ENCODE results near the gene FAM117A. TPM values are rescaled to one million over a fixed set of nuclear protein-coding genes. Genes with fewer than 3 reads are reported as not detected.

The FAM117A gene
- total RNA-seq, 1 experiment from 2014 or later: 41.5 TPM

DNA sequence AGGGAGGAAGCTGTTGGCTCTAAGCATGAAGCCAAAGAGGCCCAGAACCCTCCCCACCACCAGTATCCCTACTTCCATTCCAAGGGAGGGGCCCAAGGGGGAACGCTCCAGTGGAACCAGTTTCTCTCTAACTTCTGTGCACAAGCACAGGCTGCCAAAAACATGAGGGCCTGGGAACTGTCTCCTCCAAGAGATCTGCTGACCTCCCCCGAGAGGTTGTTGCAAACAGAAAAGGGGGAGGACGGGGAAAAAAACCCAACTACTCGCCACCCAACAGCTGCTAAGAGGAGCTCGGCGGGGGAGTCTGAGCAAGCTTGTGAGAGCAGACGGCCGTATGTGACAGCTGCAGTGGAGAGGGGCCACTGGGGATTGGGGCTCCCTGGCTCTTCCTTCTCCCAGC lies 40.5 kb downstream of the FAM117A start:
- Histone ChIP-seq H3K9me3 (0 out of 2 replicates have a peak, but pooled peaks cover 4% of the 10 kb centered on the region), H3K36me3 (ENCODE audit: control insufficient read depth, insufficient read depth, low read length) (peaks cover 11% of the 10 kb centered on the region), H3K4me1 (no peaks in the 10 kb centered on the region), H3K27me3 (replicated peaks; ENCODE audit: control insufficient read depth, insufficient read depth, low read length) (no peaks in the 10 kb centered on the region), H3K4me3 (ENCODE audit: low read depth, low read length) (no peak overlapping the region)
- Mint-ChIP-seq H3K27ac (ENCODE audit: unreplicated experiment) (no peak overlapping the region), H3K27me3 (ENCODE audit: insufficient read depth, unreplicated experiment) (no peaks in the 10 kb centered on the region), H3K4me3 (ENCODE audit: unreplicated experiment) (no peak overlapping the region), H3K36me3 (ENCODE audit: insufficient read depth, unreplicated experiment) (peaks cover 21% of the 10 kb centered on the region), H3K4me1 (ENCODE audit: low read depth, unreplicated experiment) (no peaks in the 10 kb centered on the region), H3K9me3 (ENCODE audit: unreplicated experiment) (no peaks in the 10 kb centered on the region)
- no peak for DNase-seq
- intact Hi-C loops (cut with micrococcal nuclease; ENCODE audit: unreplicated experiment): no loop called here
- no peak for TF ChIP-seq CTCF (IDR thresholded peaks at IDR 0.05; ENCODE audit: insufficient read depth in 1 of 2, low read depth in 1 of 2, low read length in 1 of 2, severe bottlenecking in 1 of 2, unreplicated experiment in 1 of 2)
- CTCF ChIA-PET: interaction anchor here (1.0 kb wide), 1 partner anchor 19 kb away, joined by 3 read pairs; no protein-coding TSS in a partner anchor
- POLR2A ChIA-PET: interaction anchor here (0.8 to 1.8 kb wide), 2 partner anchors 41 kb away, joined by 4 to 6 read pairs; partner anchors contain the start of gene FAM117A
- BruUV-seq (replicated peaks): no TSS peak

- TF ChIP-seq CTCF (IDR thresholded peaks at IDR 0.05; ENCODE audit: insufficient read depth in 1 of 2, low read depth in 1 of 2, low read length in 1 of 2, severe bottlenecking in 1 of 2, unreplicated experiment in 1 of 2): no peak
- no TSS peak for BruUV-seq (replicated peaks)
- intact Hi-C loops (cut with micrococcal nuclease; ENCODE audit: unreplicated experiment): no loop called here
- Mint-ChIP-seq H3K27me3 (ENCODE audit: insufficient read depth, unreplicated experiment) (no peaks in the 10 kb centered on the region), H3K9me3 (ENCODE audit: unreplicated experiment) (no peaks in the 10 kb centered on the region), H3K4me3 (ENCODE audit: unreplicated experiment) (no peak overlapping the region), H3K4me1 (ENCODE audit: low read depth, unreplicated experiment) (no peaks in the 10 kb centered on the region), H3K27ac (ENCODE audit: unreplicated experiment) (no peak overlapping the region), H3K36me3 (ENCODE audit: insufficient read depth, unreplicated experiment) (peaks cover 35% of the 10 kb centered on the region)
- Histone ChIP-seq H3K4me3 (ENCODE audit: low read depth, low read length) (no peak overlapping the region), H3K36me3 (ENCODE audit: control insufficient read depth, insufficient read depth, low read length) (peaks cover 11% of the 10 kb centered on the region), H3K4me1 (no peaks in the 10 kb centered on the region), H3K9me3 (0 out of 2 replicates have a peak, but pooled peaks cover 4% of the 10 kb centered on the region), H3K27me3 (replicated peaks; ENCODE audit: control insufficient read depth, insufficient read depth, low read length) (no peaks in the 10 kb centered on the region)
- ChIA-PET CTCF (interaction anchor here (0.9 to 2.8 kb wide), 3 partner anchors 13 to 42 kb away, joined by 3 to 11 read pairs (median 3); partner anchors contain the start of genes FAM117A and SLC35B1), POLR2A (interaction anchor here (1.8 kb wide), 1 partner anchor 42 kb away, joined by 6 read pairs; the partner anchor contains the start of gene FAM117A)
- DNase-seq: no peak
These were observed 41.9 kb downstream of the FAM117A start for GRCh38 chr17:49722066-49722465.

GRCh38 chr17:49717371-49717861 lies 46.5 kb downstream of the FAM117A start:
- Mint-ChIP-seq H3K4me1 (ENCODE audit: low read depth, unreplicated experiment) (no peaks in the 10 kb centered on the region), H3K27ac (ENCODE audit: unreplicated experiment) (no peak overlapping the region), H3K27me3 (ENCODE audit: insufficient read depth, unreplicated experiment) (no peaks in the 10 kb centered on the region), H3K9me3 (ENCODE audit: unreplicated experiment) (no peaks in the 10 kb centered on the region), H3K36me3 (ENCODE audit: insufficient read depth, unreplicated experiment) (peaks cover 47% of the 10 kb centered on the region), H3K4me3 (ENCODE audit: unreplicated experiment) (no peak overlapping the region)
- no peaks in the 10 kb centered on the region for H3K4me1 ChIP-seq
- intact Hi-C loops (cut with micrococcal nuclease; ENCODE audit: unreplicated experiment): no loop called here
- no peak for DNase-seq
- BruUV-seq (replicated peaks): no TSS peak
- H3K9me3 ChIP-seq: no peaks in the 10 kb centered on the region
- H3K36me3 ChIP-seq (ENCODE audit: control insufficient read depth, insufficient read depth, low read length): peaks cover 3% of the 10 kb centered on the region
- ChIA-PET CTCF (interaction anchor here (1.5 kb wide), 1 partner anchor 147 kb away, joined by 4 read pairs; no protein-coding TSS in a partner anchor), POLR2A (no interaction called here)
- no peak overlapping the region for H3K4me3 ChIP-seq (ENCODE audit: low read depth, low read length)
- TF ChIP-seq CTCF (IDR thresholded peaks at IDR 0.05; ENCODE audit: insufficient read depth in 1 of 2, low read depth in 1 of 2, low read length in 1 of 2, severe bottlenecking in 1 of 2, unreplicated experiment in 1 of 2): no peak
- no peaks in the 10 kb centered on the region for H3K27me3 ChIP-seq (replicated peaks; ENCODE audit: control insufficient read depth, insufficient read depth, low read length)

Measured in Caco-2 (cell line).